ENCODE results near the gene TRIM69.
"Not testable (repeated sequence)": the region's sequence is repeated elsewhere in the genome, so short reads cannot be mapped to it uniquely, and the experiment has no call there.

TRIM69 gene

GRCh38 chr15:44763848-44764247 is 27.5 kb downstream of the TRIM69 start:
- H3K27ac ChIP-seq (ENCODE audit: insufficient read depth in 1 of 2, low read depth in 1 of 2, low read length in 2 of 2, poor library complexity in 1 of 2, severe bottlenecking in 2 of 2), result no peak overlapping the region
- WGBS (ENCODE audit: insufficient coverage), result 93% methylated on average over 3 of the region's 3 CpGs
- H3K9me3 ChIP-seq (ENCODE audit: control extremely low read depth in 1 of 5, control insufficient read depth in 4 of 5, insufficient read depth in 2 of 5, low read depth in 1 of 5, low read length in 4 of 5), result no peaks in the 10 kb centered on the region
- no peaks in the 10 kb centered on the region for H3K36me3 ChIP-seq (ENCODE audit: control insufficient read depth in 4 of 4, insufficient read depth in 4 of 4, low read length in 3 of 4)
- H3K27me3 ChIP-seq (replicated peaks in 2 of 5; ENCODE audit: control insufficient read depth in 4 of 5, insufficient read depth in 5 of 5, low read length in 4 of 5), result peaks cover 0 to 4% (median 0%) of the 10 kb centered on the region in 5 experiments
- ChIA-PET POLR2A (no interaction called here), CTCF (no interaction called here)
- no peak for DNase-seq
- no peak overlapping the region for H3K4me3 ChIP-seq (ENCODE audit: control insufficient read depth in 1 of 7, extremely low read depth in 1 of 7, insufficient read depth in 4 of 7, low read depth in 2 of 7, low read length in 6 of 7)
- H3K4me1 ChIP-seq (ENCODE audit: control extremely low read depth in 1 of 4, control insufficient read depth in 4 of 4, insufficient read depth in 4 of 4, low read length in 3 of 4), result no peaks in the 10 kb centered on the region

GRCh38 chr15:44765036-44765435 is 28.7 kb downstream of the TRIM69 start:
- H3K27me3 ChIP-seq (replicated peaks in 2 of 5; ENCODE audit: control insufficient read depth in 4 of 5, insufficient read depth in 5 of 5, low read length in 4 of 5), result no peaks in the 10 kb centered on the region
- no peaks in the 10 kb centered on the region for H3K36me3 ChIP-seq (ENCODE audit: control insufficient read depth in 4 of 4, insufficient read depth in 4 of 4, low read length in 3 of 4)
- H3K9me3 ChIP-seq (ENCODE audit: control extremely low read depth in 1 of 5, control insufficient read depth in 4 of 5, insufficient read depth in 2 of 5, low read depth in 1 of 5, low read length in 4 of 5), result no peaks in the 10 kb centered on the region
- ChIA-PET POLR2A (no interaction called here), CTCF (no interaction called here)
- H3K4me1 ChIP-seq (ENCODE audit: control extremely low read depth in 1 of 4, control insufficient read depth in 4 of 4, insufficient read depth in 4 of 4, low read length in 3 of 4), result no peaks in the 10 kb centered on the region
- DNase-seq, result no peak
- no peak overlapping the region for H3K4me3 ChIP-seq (ENCODE audit: control insufficient read depth in 1 of 7, extremely low read depth in 1 of 7, insufficient read depth in 4 of 7, low read depth in 2 of 7, low read length in 6 of 7)
- WGBS (ENCODE audit: insufficient coverage), result 42% methylated on average over 2 of the region's 3 CpGs
- H3K27ac ChIP-seq (ENCODE audit: insufficient read depth in 1 of 2, low read depth in 1 of 2, low read length in 2 of 2, poor library complexity in 1 of 2, severe bottlenecking in 2 of 2), result no peak overlapping the region

- Histone ChIP-seq H3K4me3 (ENCODE audit: control insufficient read depth in 1 of 7, extremely low read depth in 1 of 7, insufficient read depth in 4 of 7, low read depth in 2 of 7, low read length in 6 of 7) (no peak overlapping the region), H3K9me3 (ENCODE audit: control extremely low read depth in 1 of 5, control insufficient read depth in 4 of 5, insufficient read depth in 2 of 5, low read depth in 1 of 5, low read length in 4 of 5) (peaks cover 0 to 7% (median 4%) of the 10 kb centered on the region in 5 experiments), H3K36me3 (ENCODE audit: control insufficient read depth in 4 of 4, insufficient read depth in 4 of 4, low read length in 3 of 4) (no peaks in the 10 kb centered on the region), H3K27me3 (replicated peaks in 2 of 5; ENCODE audit: control insufficient read depth in 4 of 5, insufficient read depth in 5 of 5, low read length in 4 of 5) (no peaks in the 10 kb centered on the region), H3K4me1 (ENCODE audit: control extremely low read depth in 1 of 4, control insufficient read depth in 4 of 4, insufficient read depth in 4 of 4, low read length in 3 of 4) (no peaks in the 10 kb centered on the region), H3K27ac (ENCODE audit: insufficient read depth in 1 of 2, low read depth in 1 of 2, low read length in 2 of 2, poor library complexity in 1 of 2, severe bottlenecking in 2 of 2) (no peak overlapping the region)
- ChIA-PET CTCF (interaction anchor here (0.7 to 2.3 kb wide), 2 partner anchors 8 to 11 kb away, joined by 3 to 6 read pairs; no protein-coding TSS in a partner anchor), POLR2A (no interaction called here)
- DNase-seq, result no peak
- 96% methylated on average over 3 of the region's 5 CpGs for WGBS (ENCODE audit: insufficient coverage)
Observed at GRCh38 chr15:44769521-44769920, 33.2 kb downstream of the TRIM69 start.

- H3K4me1 ChIP-seq (ENCODE audit: control extremely low read depth in 1 of 4, control insufficient read depth in 4 of 4, insufficient read depth in 4 of 4, low read length in 3 of 4); POLR2A ChIA-PET; H3K4me3 ChIP-seq (ENCODE audit: control insufficient read depth in 1 of 7, extremely low read depth in 1 of 7, insufficient read depth in 4 of 7, low read depth in 2 of 7, low read length in 6 of 7); CTCF ChIA-PET; H3K9me3 ChIP-seq (ENCODE audit: control extremely low read depth in 1 of 5, control insufficient read depth in 4 of 5, insufficient read depth in 2 of 5, low read depth in 1 of 5, low read length in 4 of 5); H3K36me3 ChIP-seq (ENCODE audit: control insufficient read depth in 4 of 4, insufficient read depth in 4 of 4, low read length in 3 of 4); H3K27me3 ChIP-seq (replicated peaks in 2 of 5; ENCODE audit: control insufficient read depth in 4 of 5, insufficient read depth in 5 of 5, low read length in 4 of 5); H3K27ac ChIP-seq (ENCODE audit: insufficient read depth in 1 of 2, low read depth in 1 of 2, low read length in 2 of 2, poor library complexity in 1 of 2, severe bottlenecking in 2 of 2): not testable (repeated sequence)
- 61% methylated on average over 3 of the region's 5 CpGs for WGBS (ENCODE audit: insufficient coverage)
- peak in 2 of 3 donors; percentile 20 to 21 for DNase-seq
Observed at GRCh38 chr15:44770715-44771114, 34.4 kb downstream of the TRIM69 start.

- DNase-seq, result peak in 1 of 3 donors; percentile 13
- Histone ChIP-seq H3K4me3 (ENCODE audit: control insufficient read depth in 1 of 7, extremely low read depth in 1 of 7, insufficient read depth in 4 of 7, low read depth in 2 of 7, low read length in 6 of 7) (no peak overlapping the region), H3K4me1 (ENCODE audit: control extremely low read depth in 1 of 4, control insufficient read depth in 4 of 4, insufficient read depth in 4 of 4, low read length in 3 of 4) (no peaks in the 10 kb centered on the region), H3K36me3 (ENCODE audit: control insufficient read depth in 4 of 4, insufficient read depth in 4 of 4, low read length in 3 of 4) (no peaks in the 10 kb centered on the region), H3K27me3 (replicated peaks in 2 of 5; ENCODE audit: control insufficient read depth in 4 of 5, insufficient read depth in 5 of 5, low read length in 4 of 5) (no peaks in the 10 kb centered on the region), H3K9me3 (ENCODE audit: control extremely low read depth in 1 of 5, control insufficient read depth in 4 of 5, insufficient read depth in 2 of 5, low read depth in 1 of 5, low read length in 4 of 5) (peaks cover 0 to 7% (median 4%) of the 10 kb centered on the region in 5 experiments), H3K27ac (ENCODE audit: insufficient read depth in 1 of 2, low read depth in 1 of 2, low read length in 2 of 2, poor library complexity in 1 of 2, severe bottlenecking in 2 of 2) (no peak overlapping the region)
- WGBS (ENCODE audit: insufficient coverage), result 94% methylated on average over 2 of the region's 4 CpGs
- ChIA-PET CTCF (interaction anchor here (1.1 to 1.3 kb wide), 2 partner anchors 19 to 112 kb away, joined by 3 to 5 read pairs; partner anchors contain the start of gene SPG11), POLR2A (interaction anchor here (0.6 kb wide), 1 partner anchor 65 kb away, joined by 7 read pairs; the partner anchor contains the start of genes B2M and PATL2)
Observed at GRCh38 chr15:44775953-44776352, 39.6 kb downstream of the TRIM69 start.

- no peak overlapping the region for H3K4me3 ChIP-seq (ENCODE audit: control insufficient read depth in 1 of 7, extremely low read depth in 1 of 7, insufficient read depth in 4 of 7, low read depth in 2 of 7, low read length in 6 of 7)
- no peak overlapping the region for H3K27ac ChIP-seq (ENCODE audit: insufficient read depth in 1 of 2, low read depth in 1 of 2, low read length in 2 of 2, poor library complexity in 1 of 2, severe bottlenecking in 2 of 2)
- H3K9me3 ChIP-seq (ENCODE audit: control extremely low read depth in 1 of 5, control insufficient read depth in 4 of 5, insufficient read depth in 2 of 5, low read depth in 1 of 5, low read length in 4 of 5), result no peaks in the 10 kb centered on the region
- CTCF ChIA-PET, result no interaction called here
- WGBS (ENCODE audit: insufficient coverage), result 100% methylated on average over 1 of the region's 2 CpGs
- POLR2A ChIA-PET, result no interaction called here
- no peaks in the 10 kb centered on the region for H3K27me3 ChIP-seq (replicated peaks in 2 of 5; ENCODE audit: control insufficient read depth in 4 of 5, insufficient read depth in 5 of 5, low read length in 4 of 5)
- no peak for DNase-seq
- H3K36me3 ChIP-seq (ENCODE audit: control insufficient read depth in 4 of 4, insufficient read depth in 4 of 4, low read length in 3 of 4), result no peaks in the 10 kb centered on the region
- H3K4me1 ChIP-seq (ENCODE audit: control extremely low read depth in 1 of 4, control insufficient read depth in 4 of 4, insufficient read depth in 4 of 4, low read length in 3 of 4), result peaks cover 0 to 5% (median 4%) of the 10 kb centered on the region in 4 experiments
Observed at GRCh38 chr15:44779761-44780160, 43.4 kb downstream of the TRIM69 start.

GRCh38 chr15:44780608-44781007 is 44.3 kb downstream of the TRIM69 start:
- CTCF ChIA-PET, result interaction anchor here (1.2 to 2.2 kb wide), 3 partner anchors 14 to 117 kb away, joined by 3 to 7 read pairs (median 4); partner anchors contain the start of gene SPG11
- no peaks in the 10 kb centered on the region for H3K27me3 ChIP-seq (replicated peaks in 2 of 5; ENCODE audit: control insufficient read depth in 4 of 5, insufficient read depth in 5 of 5, low read length in 4 of 5)

More at GRCh38 chr15:44780608-44781007, 44.3 kb downstream of the TRIM69 start:
- DNase-seq, result no peak
- Histone ChIP-seq H3K27ac (ENCODE audit: insufficient read depth in 1 of 2, low read depth in 1 of 2, low read length in 2 of 2, poor library complexity in 1 of 2, severe bottlenecking in 2 of 2) (no peak overlapping the region), H3K4me1 (ENCODE audit: control extremely low read depth in 1 of 4, control insufficient read depth in 4 of 4, insufficient read depth in 4 of 4, low read length in 3 of 4) (peaks cover 0 to 6% (median 5%) of the 10 kb centered on the region in 4 experiments), H3K36me3 (ENCODE audit: control insufficient read depth in 4 of 4, insufficient read depth in 4 of 4, low read length in 3 of 4) (no peaks in the 10 kb centered on the region), H3K9me3 (ENCODE audit: control extremely low read depth in 1 of 5, control insufficient read depth in 4 of 5, insufficient read depth in 2 of 5, low read depth in 1 of 5, low read length in 4 of 5) (no peaks in the 10 kb centered on the region), H3K4me3 (ENCODE audit: control insufficient read depth in 1 of 7, extremely low read depth in 1 of 7, insufficient read depth in 4 of 7, low read depth in 2 of 7, low read length in 6 of 7) (no peak overlapping the region)
- 83% methylated on average over 1 of the region's 2 CpGs for WGBS (ENCODE audit: insufficient coverage)
- POLR2A ChIA-PET, result no interaction called here

Data from common myeloid progenitor, CD34-positive (primary cell).